Measurements from ENCODE around the gene ITFG1. TPM values are rescaled to one million over a fixed set of nuclear protein-coding genes. Genes with fewer than 3 reads are reported as not detected.

ITFG1 gene
- total RNA-seq, 1 experiment from 2014 or later: 65.5 TPM

DNA sequence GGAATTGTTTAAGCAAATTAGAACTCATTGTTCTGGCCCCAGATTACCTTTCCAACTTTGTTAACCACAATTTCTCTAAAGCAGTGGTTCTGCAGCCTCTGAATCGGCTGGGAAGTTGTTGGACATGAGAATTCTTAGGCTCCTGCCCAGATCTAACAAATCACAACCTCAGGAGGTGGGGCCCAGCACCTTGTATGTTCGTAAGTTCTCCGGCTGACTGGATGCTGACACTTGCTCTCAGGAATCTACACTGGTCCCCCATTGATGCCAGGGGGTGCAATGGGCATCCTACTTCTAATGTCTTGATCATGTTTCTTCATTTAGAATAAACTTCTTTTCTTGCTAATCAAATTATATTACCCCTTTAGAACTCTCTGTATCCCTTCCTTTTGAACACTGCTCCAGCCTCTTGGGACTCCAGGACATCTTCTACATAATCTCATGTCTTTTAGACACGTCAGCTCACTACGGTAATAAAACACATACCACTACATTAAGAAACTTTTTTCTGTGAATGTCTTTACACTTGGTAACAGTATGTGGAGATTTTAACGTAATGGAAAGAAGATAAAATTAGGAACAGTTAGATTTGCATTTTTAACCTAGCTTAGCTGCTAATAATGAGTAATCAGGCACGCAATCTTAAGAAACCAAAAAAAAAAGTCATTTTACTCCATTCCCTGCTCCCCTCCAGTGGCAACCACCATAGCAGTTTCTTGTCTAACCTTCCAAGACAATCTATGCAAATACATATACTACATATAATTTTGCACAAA lies 143.2 kb downstream of the ITFG1 start:
- DNase-seq: no peak
- Mint-ChIP-seq H3K27me3 (ENCODE audit: unreplicated experiment) (no peaks in the 10 kb centered on the region), H3K36me3 (ENCODE audit: insufficient read depth, unreplicated experiment) (peaks cover 5% of the 10 kb centered on the region), H3K27ac (ENCODE audit: unreplicated experiment) (no peak overlapping the region), H3K9me3 (ENCODE audit: low read depth, unreplicated experiment) (no peaks in the 10 kb centered on the region), H3K4me1 (ENCODE audit: low read depth, unreplicated experiment) (no peaks in the 10 kb centered on the region), H3K4me3 (ENCODE audit: low read depth, unreplicated experiment) (no peak overlapping the region)
- intact Hi-C loops (cut with micrococcal nuclease; ENCODE audit: unreplicated experiment): no loop called here
- BruUV-seq (replicated peaks): no TSS peak
- CTCF ChIA-PET: interaction anchor here (0.6 kb wide), 1 partner anchor 62 kb away, joined by 3 read pairs; no protein-coding TSS in a partner anchor
- TF ChIP-seq, protein P1, sequence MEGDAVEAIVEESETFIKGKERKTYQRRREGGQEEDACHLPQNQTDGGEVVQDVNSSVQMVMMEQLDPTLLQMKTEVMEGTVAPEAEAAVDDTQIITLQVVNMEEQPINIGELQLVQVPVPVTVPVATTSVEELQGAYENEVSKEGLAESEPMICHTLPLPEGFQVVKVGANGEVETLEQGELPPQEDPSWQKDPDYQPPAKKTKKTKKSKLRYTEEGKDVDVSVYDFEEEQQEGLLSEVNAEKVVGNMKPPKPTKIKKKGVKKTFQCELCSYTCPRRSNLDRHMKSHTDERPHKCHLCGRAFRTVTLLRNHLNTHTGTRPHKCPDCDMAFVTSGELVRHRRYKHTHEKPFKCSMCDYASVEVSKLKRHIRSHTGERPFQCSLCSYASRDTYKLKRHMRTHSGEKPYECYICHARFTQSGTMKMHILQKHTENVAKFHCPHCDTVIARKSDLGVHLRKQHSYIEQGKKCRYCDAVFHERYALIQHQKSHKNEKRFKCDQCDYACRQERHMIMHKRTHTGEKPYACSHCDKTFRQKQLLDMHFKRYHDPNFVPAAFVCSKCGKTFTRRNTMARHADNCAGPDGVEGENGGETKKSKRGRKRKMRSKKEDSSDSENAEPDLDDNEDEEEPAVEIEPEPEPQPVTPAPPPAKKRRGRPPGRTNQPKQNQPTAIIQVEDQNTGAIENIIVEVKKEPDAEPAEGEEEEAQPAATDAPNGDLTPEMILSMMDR (IDR thresholded peaks at IDR 0.05; ENCODE audit: unreplicated experiment): no peak

DNA sequence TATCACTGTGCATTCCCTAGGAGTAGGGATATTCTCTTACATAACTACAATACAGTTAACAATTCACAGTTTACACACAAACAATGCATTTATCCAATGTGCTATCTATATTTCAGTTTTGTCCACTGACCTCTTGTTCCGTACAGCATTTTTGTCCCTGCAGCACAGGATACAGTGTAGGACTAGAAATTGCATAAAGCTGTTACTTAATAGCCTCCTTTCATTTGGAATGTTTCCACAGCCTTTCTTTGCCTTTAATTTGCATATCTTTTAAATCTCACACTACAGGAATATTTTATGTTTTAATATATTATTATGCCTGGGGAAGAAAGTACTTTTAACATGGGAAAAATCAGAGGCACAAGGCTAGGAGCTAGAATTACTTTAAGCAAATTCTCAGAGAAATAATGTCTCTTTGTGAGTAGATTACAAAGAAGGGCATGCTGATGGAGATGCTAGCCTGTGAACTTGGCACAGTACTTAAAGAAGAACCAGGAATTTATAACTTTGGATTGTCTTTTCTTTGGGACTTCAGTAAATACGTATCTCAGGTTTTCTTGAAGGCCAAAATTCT lies 144.3 kb downstream of the ITFG1 start:
- Mint-ChIP-seq H3K4me1 (ENCODE audit: low read depth, unreplicated experiment) (no peaks in the 10 kb centered on the region), H3K4me3 (ENCODE audit: low read depth, unreplicated experiment) (no peak overlapping the region), H3K9me3 (ENCODE audit: low read depth, unreplicated experiment) (no peaks in the 10 kb centered on the region), H3K36me3 (ENCODE audit: insufficient read depth, unreplicated experiment) (peaks cover 5% of the 10 kb centered on the region), H3K27ac (ENCODE audit: unreplicated experiment) (no peak overlapping the region), H3K27me3 (ENCODE audit: unreplicated experiment) (no peaks in the 10 kb centered on the region)
- TF ChIP-seq, protein P1 (IDR thresholded peaks at IDR 0.05; ENCODE audit: unreplicated experiment): no peak
- DNase-seq: no peak
- no TSS peak for BruUV-seq (replicated peaks)
- intact Hi-C loops (cut with micrococcal nuclease; ENCODE audit: unreplicated experiment): no loop called here
- CTCF ChIA-PET: no interaction called here

DNA sequence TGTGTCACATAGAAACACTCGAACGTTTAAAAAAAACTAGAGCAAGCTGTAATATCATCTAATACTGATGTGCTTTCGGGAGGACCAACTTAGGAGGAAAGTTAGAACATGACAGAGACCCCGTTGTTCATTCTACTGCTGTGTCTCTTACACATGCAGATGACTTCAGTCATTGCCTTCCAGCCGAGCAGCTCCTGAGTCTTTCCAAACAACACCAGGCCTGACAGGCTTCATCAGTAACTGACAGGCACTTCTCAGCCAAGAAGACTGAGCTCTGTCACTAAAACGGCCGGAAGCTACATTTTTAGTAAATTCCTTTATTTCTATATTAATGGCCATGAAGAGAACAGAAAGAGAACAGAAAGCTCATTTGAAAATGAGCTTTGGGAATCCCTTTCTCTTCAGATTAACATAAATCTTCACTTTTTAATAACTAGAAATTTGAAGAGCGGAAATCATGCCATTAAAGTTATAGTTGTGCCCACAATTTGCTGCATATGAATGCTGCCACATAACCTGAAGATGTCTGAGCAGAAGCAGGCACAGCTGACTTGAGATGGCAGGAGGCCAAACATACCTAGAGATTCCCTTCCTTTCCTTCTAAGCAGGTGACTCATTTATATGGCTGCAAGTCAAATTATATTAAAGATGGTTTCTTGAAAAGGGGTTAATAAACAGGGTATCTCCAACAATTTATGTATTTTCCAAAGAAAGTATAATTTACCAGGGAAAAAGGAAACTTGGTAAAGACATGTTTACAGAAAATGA lies 148.9 kb downstream of the ITFG1 start:
- Mint-ChIP-seq H3K36me3 (ENCODE audit: insufficient read depth, unreplicated experiment) (no peaks in the 10 kb centered on the region), H3K4me3 (ENCODE audit: low read depth, unreplicated experiment) (no peak overlapping the region), H3K4me1 (ENCODE audit: low read depth, unreplicated experiment) (no peaks in the 10 kb centered on the region), H3K27ac (ENCODE audit: unreplicated experiment) (no peak overlapping the region), H3K9me3 (ENCODE audit: low read depth, unreplicated experiment) (no peaks in the 10 kb centered on the region), H3K27me3 (ENCODE audit: unreplicated experiment) (no peaks in the 10 kb centered on the region)
- CTCF ChIA-PET: no interaction called here
- intact Hi-C loops (cut with micrococcal nuclease; ENCODE audit: unreplicated experiment): no loop called here
- peak; percentile 42 for DNase-seq
- TF ChIP-seq, protein P1 (IDR thresholded peaks at IDR 0.05; ENCODE audit: unreplicated experiment): no peak
- BruUV-seq (replicated peaks): no TSS peak

DNA sequence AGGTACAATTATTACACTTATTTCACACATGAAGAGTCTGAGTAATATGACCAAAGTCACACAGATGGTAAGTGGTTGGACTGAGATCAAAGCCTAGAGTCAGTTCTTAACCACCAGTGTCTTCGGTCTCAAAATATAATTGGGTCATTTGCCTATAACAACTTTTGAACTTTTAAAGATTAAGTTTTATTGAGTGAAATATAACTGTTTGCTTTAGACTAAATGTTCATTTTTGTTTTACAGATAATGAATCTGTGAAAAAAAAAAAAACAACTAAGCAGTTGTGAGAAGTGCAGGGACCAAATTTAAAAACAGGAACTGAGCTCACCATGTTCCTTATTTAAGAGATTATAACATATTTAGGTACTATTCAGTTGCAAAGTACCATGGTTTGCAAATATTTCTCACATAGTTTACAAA lies 150.1 kb downstream of the ITFG1 start:
- TF ChIP-seq, protein P1 (IDR thresholded peaks at IDR 0.05; ENCODE audit: unreplicated experiment): no peak
- DNase-seq: no peak
- Mint-ChIP-seq H3K9me3 (ENCODE audit: low read depth, unreplicated experiment) (no peaks in the 10 kb centered on the region), H3K36me3 (ENCODE audit: insufficient read depth, unreplicated experiment) (no peaks in the 10 kb centered on the region), H3K4me1 (ENCODE audit: low read depth, unreplicated experiment) (no peaks in the 10 kb centered on the region), H3K27ac (ENCODE audit: unreplicated experiment) (no peak overlapping the region), H3K27me3 (ENCODE audit: unreplicated experiment) (no peaks in the 10 kb centered on the region), H3K4me3 (ENCODE audit: low read depth, unreplicated experiment) (no peak overlapping the region)
- CTCF ChIA-PET: interaction anchor here (0.6 kb wide), 1 partner anchor 9 kb away, joined by 4 read pairs; no protein-coding TSS in a partner anchor
- intact Hi-C loops (cut with micrococcal nuclease; ENCODE audit: unreplicated experiment): no loop called here
- no TSS peak for BruUV-seq (replicated peaks)
